ENCODE measurements around the gene UBE2J2. TPM values are rescaled to one million over a fixed set of nuclear protein-coding genes. Genes with fewer than 3 reads are reported as not detected.

The UBE2J2 gene
- total and polyA plus RNA-seq, 2 of the 8 experiments (the other 6 are each of a cell fraction or from before 2014, with no cell fraction given) = 33.6 to 67.9 TPM

DNA sequence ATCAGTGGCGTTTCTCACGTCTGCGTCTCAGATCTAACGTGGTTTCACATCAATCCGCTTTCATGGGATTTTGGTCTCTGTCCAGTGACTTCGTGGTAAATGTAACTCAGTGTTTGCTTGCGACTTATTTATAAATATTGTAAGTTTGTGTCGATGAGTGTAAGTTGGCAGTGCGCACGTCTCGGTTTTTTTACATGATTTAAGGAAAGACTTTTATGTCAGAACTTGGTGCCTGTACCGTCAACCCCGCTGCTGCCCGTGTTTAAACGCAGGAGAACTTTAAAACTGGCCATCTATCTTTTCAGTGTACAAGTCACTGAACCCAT, 40.1 kb downstream of the UBE2J2 start (continued):
- TF ChIP-seq SAP30 (IDR thresholded peaks at IDR 0.05; ENCODE audit: insufficient read depth, insufficient replicate concordance, low read length) = no peak
- no peak for TF ChIP-seq HDAC6 (IDR thresholded peaks at IDR 0.05; ENCODE audit: low read depth, low read length)
- TF ChIP-seq SIRT6 (IDR thresholded peaks at IDR 0.05; ENCODE audit: low read length) = no peak
- TF ChIP-seq ATF2 (IDR thresholded peaks at IDR 0.05; ENCODE audit: low read length) = no peak
- TF ChIP-seq TAF7 (optimal IDR thresholded peaks at IDR 0.05; ENCODE audit: borderline replicate concordance, low read depth, low read length) = no peak
- TF ChIP-seq ZNF274 (IDR thresholded peaks at IDR 0.05; ENCODE audit: borderline replicate concordance, extremely low read depth, low read length) = no peak
- no peak for TF ChIP-seq POU5F1 (IDR thresholded peaks at IDR 0.05; ENCODE audit: low read depth, low read length)

All from H1 (cell line).